Activated CD8-positive, alpha-beta memory T cell treated with anti-CD3 and anti-CD28 coated beads, Interleukin-2, amount 50 U/mL, for 24 hours (primary cell): ENCODE data around the gene SLC15A3.
A peak's percentile ranks its signal among the peaks of the same experiment; 100 is the strongest.

Source experiments
- DNase-seq: peaks from one replicate; pipeline ENCODE4 v3.0.0-alpha.2; 2020; ENCODE audit errors: extremely low read depth

Gene SLC15A3

GRCh38 chr11:60951904-60952741 is at the start of gene SLC15A3:
Gene SLC15A3, minus strand, starts transcription at chr11:60952176. Its CDS starts 625 bp downstream, at chr11:60951551.
- DNase-seq: no peak

- DNase-seq: no peak
These were observed 48.5 kb upstream of the SLC15A3 start for GRCh38 chr11:61000426-61000825.

- DNase-seq: no peak
These were observed 44.6 kb upstream of the SLC15A3 start for GRCh38 chr11:60996381-60997138.

GRCh38 chr11:60995798-60996197 is 43.8 kb upstream of the SLC15A3 start:
- no peak for DNase-seq

- DNase-seq: no peak
These were observed 42.6 kb upstream of the SLC15A3 start for GRCh38 chr11:60994541-60995080.

- no peak for DNase-seq
These were observed 41.6 kb upstream of the SLC15A3 start for GRCh38 chr11:60993615-60994014.

GRCh38 chr11:60992842-60993409 is 41.0 kb upstream of the SLC15A3 start:
- DNase-seq: no peak

GRCh38 chr11:60991457-60991856 is 39.5 kb upstream of the SLC15A3 start:
- no peak for DNase-seq

- no peak for DNase-seq
These were observed 37.2 kb upstream of the SLC15A3 start for GRCh38 chr11:60989093-60989650.

- no peak for DNase-seq
These were observed 36.7 kb upstream of the SLC15A3 start for GRCh38 chr11:60988658-60989057.

GRCh38 chr11:60987577-60988277 is 35.8 kb upstream of the SLC15A3 start:
- DNase-seq: peak; percentile 51

GRCh38 chr11:60985991-60986915 is 34.3 kb upstream of the SLC15A3 start:
- peak; percentile 78 for DNase-seq

- DNase-seq: no peak
These were observed 33.5 kb upstream of the SLC15A3 start for GRCh38 chr11:60985501-60985900.

GRCh38 chr11:60984636-60985035 is 32.7 kb upstream of the SLC15A3 start:
- DNase-seq: no peak

- DNase-seq: no peak
These were observed 32.2 kb upstream of the SLC15A3 start for GRCh38 chr11:60984149-60984548.

GRCh38 chr11:60982184-60982583 is 30.2 kb upstream of the SLC15A3 start:
- no peak for DNase-seq

- DNase-seq: no peak
These were observed 29.5 kb upstream of the SLC15A3 start for GRCh38 chr11:60981515-60981914.

- DNase-seq: peak; percentile 56
These were observed 26.8 kb upstream of the SLC15A3 start for GRCh38 chr11:60978546-60979380.

GRCh38 chr11:60977836-60978235 is 25.9 kb upstream of the SLC15A3 start:
- DNase-seq: no peak
